NB4 (cell line): ENCODE data around the gene C10orf53.

Experiments used
- CTCF ChIP-seq: IDR thresholded peaks from one replicate; pipeline ENCODE4 v1.5.1; 2012; ENCODE audit warnings: low read depth, low read length
- POLR2A ChIP-seq: IDR thresholded peaks from 2 replicates; pipeline ENCODE4 v1.6.1; 2011; ENCODE audit warnings: mild to moderate bottlenecking; ENCODE audit not compliant: insufficient read length; ENCODE audit errors: extremely low read depth

- no peak for TF ChIP-seq CTCF
- no peak for TF ChIP-seq POLR2A
These were observed 13.3 kb upstream of the C10orf53 start for GRCh38 chr10:49666054-49666615.
